Measurements from ENCODE around the gene OR2H1.

DNA sequence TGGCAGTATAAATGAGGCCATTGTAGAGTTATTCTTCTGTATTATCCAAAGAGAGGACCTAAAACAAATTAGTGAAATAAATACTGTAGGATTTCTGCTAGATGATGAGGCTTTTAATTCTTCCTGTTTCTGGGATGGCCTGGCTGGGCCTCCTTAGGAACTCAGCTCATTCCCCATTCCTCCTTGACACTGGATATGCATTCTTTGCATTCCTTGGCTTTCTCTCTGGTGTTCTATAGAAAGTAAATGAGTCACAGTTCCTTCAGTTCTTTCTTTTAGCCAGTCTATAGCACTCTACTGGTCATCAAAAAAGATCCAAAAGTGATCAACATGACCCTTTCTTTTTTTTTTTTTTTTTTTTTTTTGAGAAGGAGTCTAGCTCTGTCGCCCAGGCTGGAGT is 9.3 kb upstream of the OR2H1 start:
- TF ChIP-seq POLR2A (IDR thresholded peaks at IDR 0.05) (no peak), CTCF (IDR thresholded peaks at IDR 0.05) (no peak)

All from adrenal gland (tissue), 5 donors.